HCT116 (cell line): ENCODE data around the gene MAP4K4.

Experiments
- ATF3 ChIP-seq: IDR thresholded peaks from 2 replicates; pipeline ENCODE4 v1.6.1; 2012
- CBX3 ChIP-seq: IDR thresholded peaks from 2 replicates; pipeline ENCODE4 v1.6.1; 2012; ENCODE audit warnings: low read depth
- CTCF ChIP-seq, 3 experiments: fragments of 200-600 bp in 1 of 3; sonication (generic) in 1 of 3; IDR thresholded peaks in 2 of 3; conservative IDR thresholded peaks in 1 of 3; 2 replicates each; pipeline ENCODE4 v1.5.1; 2012 to 2017; ENCODE audit warnings: low read depth in 2 of 3, low read length in 2 of 3, antibody characterized with exemption in 1 of 3, borderline replicate concordance in 1 of 3, control low read depth in 1 of 3, mild to moderate bottlenecking in 1 of 3, mixed read lengths in 1 of 3, mixed run types in 1 of 3, moderate library complexity in 1 of 3; ENCODE audit not compliant: insufficient read depth in 1 of 3
- EZH2 ChIP-seq: fragments of 200-600 bp; sonication (generic); IDR thresholded peaks from 2 replicates; pipeline ENCODE4 v1.6.1; 2017; ENCODE audit warnings: antibody characterized with exemption, mixed run types
- MAX ChIP-seq: IDR thresholded peaks from 2 replicates; pipeline ENCODE4 v1.6.1; 2012
- POLR2A ChIP-seq: IDR thresholded peaks from 2 replicates; pipeline ENCODE4 v1.7.0; 2011; ENCODE audit warnings: borderline replicate concordance; ENCODE audit not compliant: insufficient read depth, insufficient read length; ENCODE audit errors: extremely low read depth
- POLR2AphosphoS5 ChIP-seq: IDR thresholded peaks from 2 replicates; pipeline ENCODE4 v1.6.1; 2011; ENCODE audit warnings: mild to moderate bottlenecking, low read depth, low read length, moderate library complexity
- REST ChIP-seq: IDR thresholded peaks from 2 replicates; pipeline ENCODE4 v1.6.1; 2012; ENCODE audit warnings: low read depth
- SP1 ChIP-seq: IDR thresholded peaks from 2 replicates; pipeline ENCODE4 v1.6.1; 2012; ENCODE audit warnings: low read depth
- TCF7L2 ChIP-seq: IDR thresholded peaks from 2 replicates; pipeline ENCODE4 v1.7.0; 2011; ENCODE audit warnings: borderline replicate concordance, inconsistent platforms; ENCODE audit not compliant: insufficient read depth, insufficient read length; ENCODE audit errors: extremely low read depth
- YY1 ChIP-seq: IDR thresholded peaks from 2 replicates; pipeline ENCODE4 v1.6.1; 2011; ENCODE audit warnings: low read length, low read depth, moderate library complexity, mild to moderate bottlenecking; ENCODE audit not compliant: insufficient replicate concordance; ENCODE audit errors: extremely low read depth

GRCh38 chr2:101815154-101815553, 117.6 kb downstream of the MAP4K4 start:
- TF ChIP-seq CTCF (IDR thresholded peaks at IDR 0.05 in 2 of 3, conservative IDR thresholded peaks at IDR 0.05 in 1 of 3; ENCODE audit: borderline replicate concordance in 1 of 3, insufficient read depth in 1 of 3, low read depth in 2 of 3, low read length in 2 of 3) (no peak), MAX (no peak), POLR2A (no peak), SP1 (no peak), CBX3 (no peak), EZH2 (no peak), POLR2AphosphoS5 (no peak), ATF3 (no peak), REST (no peak), YY1 (no peak), TCF7L2 (no peak)
